HT1080 (cell line): ENCODE measurements around the gene DIO2. TPM values are rescaled to one million over a fixed set of nuclear protein-coding genes. Genes with fewer than 3 reads are reported as not detected.
A peak's percentile ranks its signal among the peaks of the same experiment; 100 is the strongest.

Source experiments
- DNase-seq: peaks from one replicate; pipeline ENCODE4 v3.0.0-alpha.2; 2015; ENCODE audit warnings: low read depth
- total RNA-seq: library from RNA; depleted of rRNA; stranded (reverse); fragments of >200 nt; shearing (Covaris generic); gene quantifications from 2 replicates; pipeline ENCODE4 v1.2.3, GENCODE V29; 2014

Gene DIO2
- total RNA-seq, 1 experiment from 2014 or later, result 0.61 TPM

GRCh38 chr14:80172375-80173051 is 38.8 kb downstream of the DIO2 start:
- DNase-seq, result peak; percentile 86

DNA sequence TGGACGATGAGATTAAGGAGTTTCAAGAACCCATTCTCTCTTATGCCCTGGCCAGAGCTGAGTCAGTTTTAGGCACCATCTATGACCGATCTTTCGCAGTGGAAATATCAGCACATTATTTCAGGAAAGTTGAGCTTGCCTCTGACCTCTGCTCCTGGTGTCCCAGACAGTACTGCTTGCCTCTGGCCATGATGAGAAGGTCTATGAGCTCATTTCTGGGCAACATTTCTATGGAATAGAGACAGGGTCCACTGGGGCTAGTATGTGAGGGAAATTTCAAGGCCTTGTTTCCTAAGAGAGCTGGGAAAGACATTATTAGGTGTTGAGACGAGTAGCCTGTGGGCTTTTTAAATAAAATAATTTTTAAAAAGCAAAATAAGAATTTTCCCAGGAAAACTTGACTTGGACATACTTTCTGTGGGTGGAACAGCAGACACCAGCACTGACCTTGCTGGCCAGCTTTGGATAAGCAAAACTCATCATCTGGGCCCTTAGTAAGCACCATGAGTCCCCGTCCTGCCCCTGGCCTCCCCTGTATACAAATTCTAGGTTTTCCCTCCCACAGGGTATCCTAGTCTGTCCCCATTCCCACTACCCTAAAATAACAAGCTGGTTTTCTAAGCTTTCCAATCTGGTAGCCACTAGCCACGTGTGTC is 43.4 kb downstream of the DIO2 start:
- DNase-seq, result no peak

GRCh38 chr14:80164991-80165721 is 46.1 kb downstream of the DIO2 start:
- DNase-seq, result peak; percentile 56

DNA sequence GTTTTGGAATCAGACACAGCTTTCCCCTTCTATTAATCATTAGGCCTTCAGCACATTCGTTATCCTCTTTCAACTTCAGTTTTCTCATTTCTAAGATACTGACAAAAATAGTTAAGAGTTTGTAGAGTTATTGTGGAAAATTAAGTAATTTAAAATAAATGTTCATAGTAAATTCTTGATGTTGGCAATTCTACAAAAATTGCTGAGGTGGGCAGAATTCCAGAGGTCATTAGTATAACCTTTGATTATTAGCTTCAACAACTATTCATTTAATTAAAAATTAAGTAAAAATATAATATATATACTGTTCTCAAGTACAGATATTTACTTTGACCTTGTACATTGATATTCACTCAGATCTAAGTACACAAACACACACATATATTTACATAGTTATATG is 58.5 kb downstream of the DIO2 start:
- DNase-seq, result no peak

GRCh38 chr14:80152166-80152565 is 59.1 kb downstream of the DIO2 start:
- DNase-seq, result no peak

GRCh38 chr14:80150301-80150700 is 61.0 kb downstream of the DIO2 start:
- peak; percentile 94 for DNase-seq
